Measurements from ENCODE around the gene SSBP3. TPM values are rescaled to one million over a fixed set of nuclear protein-coding genes. Genes with fewer than 3 reads are reported as not detected.

SSBP3 gene
- total RNA-seq, 1 experiment from 2014 or later = 26.5 TPM

DNA sequence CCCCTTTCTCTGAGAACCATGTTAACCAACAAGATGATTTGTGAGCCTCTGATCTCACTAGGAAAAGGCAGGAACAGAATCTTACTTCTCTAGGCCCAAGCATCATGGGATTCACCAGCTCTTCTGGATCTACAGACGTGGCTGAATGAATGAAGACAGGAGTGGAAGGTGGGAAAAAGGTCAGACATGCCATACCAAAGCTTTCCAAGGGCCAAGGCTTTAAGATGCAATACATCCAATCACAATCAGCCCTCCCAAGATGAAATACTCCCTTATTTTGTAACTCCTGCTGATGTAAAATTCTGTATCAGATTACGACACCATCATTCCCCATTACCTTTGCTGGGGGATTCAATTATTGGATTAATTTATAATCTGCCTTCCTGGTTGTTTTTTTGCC, 80.9 kb downstream of the SSBP3 start:
- Histone ChIP-seq H3K4me3 (no peak overlapping the region), H3K27me3 (ENCODE audit: insufficient read depth, low read depth) (no peaks in the 10 kb centered on the region), H3K79me2 (ENCODE audit: low read depth) (no peaks in the 10 kb centered on the region), H3K9me3 (ENCODE audit: insufficient read depth, low read depth) (no peaks in the 10 kb centered on the region), H3K9me2 (ENCODE audit: insufficient read depth) (no peaks in the 10 kb centered on the region), H2AFZ (no peak overlapping the region), H3F3A (ENCODE audit: insufficient read depth, low read depth) (no peaks in the 10 kb centered on the region), H3K4me2 (no peak overlapping the region), H3K27ac (no peak overlapping the region), H3K36me3 (ENCODE audit: low read depth) (no peaks in the 10 kb centered on the region), H3K4me1 (replicated peaks; ENCODE audit: insufficient read depth) (no peaks in the 10 kb centered on the region), H4K20me1 (ENCODE audit: insufficient read depth) (no peaks in the 10 kb centered on the region; the same call in 1 of the 2 replicates)
- DNase-seq = no peak
- intact Hi-C loops (cut with micrococcal nuclease; ENCODE audit: unreplicated experiment) = no loop called here
- ChIA-PET POLR2A (ENCODE audit: unreplicated experiment) (no interaction called here), CTCF (no interaction called here)
- no TSS peak for BruUV-seq (replicated peaks)
- no peak for TF ChIP-seq EZH2 (IDR thresholded peaks at IDR 0.05; ENCODE audit: low read depth)
- TF ChIP-seq, protein P1, sequence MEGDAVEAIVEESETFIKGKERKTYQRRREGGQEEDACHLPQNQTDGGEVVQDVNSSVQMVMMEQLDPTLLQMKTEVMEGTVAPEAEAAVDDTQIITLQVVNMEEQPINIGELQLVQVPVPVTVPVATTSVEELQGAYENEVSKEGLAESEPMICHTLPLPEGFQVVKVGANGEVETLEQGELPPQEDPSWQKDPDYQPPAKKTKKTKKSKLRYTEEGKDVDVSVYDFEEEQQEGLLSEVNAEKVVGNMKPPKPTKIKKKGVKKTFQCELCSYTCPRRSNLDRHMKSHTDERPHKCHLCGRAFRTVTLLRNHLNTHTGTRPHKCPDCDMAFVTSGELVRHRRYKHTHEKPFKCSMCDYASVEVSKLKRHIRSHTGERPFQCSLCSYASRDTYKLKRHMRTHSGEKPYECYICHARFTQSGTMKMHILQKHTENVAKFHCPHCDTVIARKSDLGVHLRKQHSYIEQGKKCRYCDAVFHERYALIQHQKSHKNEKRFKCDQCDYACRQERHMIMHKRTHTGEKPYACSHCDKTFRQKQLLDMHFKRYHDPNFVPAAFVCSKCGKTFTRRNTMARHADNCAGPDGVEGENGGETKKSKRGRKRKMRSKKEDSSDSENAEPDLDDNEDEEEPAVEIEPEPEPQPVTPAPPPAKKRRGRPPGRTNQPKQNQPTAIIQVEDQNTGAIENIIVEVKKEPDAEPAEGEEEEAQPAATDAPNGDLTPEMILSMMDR (conservative IDR thresholded peaks at IDR 0.05) = no peak

DNA sequence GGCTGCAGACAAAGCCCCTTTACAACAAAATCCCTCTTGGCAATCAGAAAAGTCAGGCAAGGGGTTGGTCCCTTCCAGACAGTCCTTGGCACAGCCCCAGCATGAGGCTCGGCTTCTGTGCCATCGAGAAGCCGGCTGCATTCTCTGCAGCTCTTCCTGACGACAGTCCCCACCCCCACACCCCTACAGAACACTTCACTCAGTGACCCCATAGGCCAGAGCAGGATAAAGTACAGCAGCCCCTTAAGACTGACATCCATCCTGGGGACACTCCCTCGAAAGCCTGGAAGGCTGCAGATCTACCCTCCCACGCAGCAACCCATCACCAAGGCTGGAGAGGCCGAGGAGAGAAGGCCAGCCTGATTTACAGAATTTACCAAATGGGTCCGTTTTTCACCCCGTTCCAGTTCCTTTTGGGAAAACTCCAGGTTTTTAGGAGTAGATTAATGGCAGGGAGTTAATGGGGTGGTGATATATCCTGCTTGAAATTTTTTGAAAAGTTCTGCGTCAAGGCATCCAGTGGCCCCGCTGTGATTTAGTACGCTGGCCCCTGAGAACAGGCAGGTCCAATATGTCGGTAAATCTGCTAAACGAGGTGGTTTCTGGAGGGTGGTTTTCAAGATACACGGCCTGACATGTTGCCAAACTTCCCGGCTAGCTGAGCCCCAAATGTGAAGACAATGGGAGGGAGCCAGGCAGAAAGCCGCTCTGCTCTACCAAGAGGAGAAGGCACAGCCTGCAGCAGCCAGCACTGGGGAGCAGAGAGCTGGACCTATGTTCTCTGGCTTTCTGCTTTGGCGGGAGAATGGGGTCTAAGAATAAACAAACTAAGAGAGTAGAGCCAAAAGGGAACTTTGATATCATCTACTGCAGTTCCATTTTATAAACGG, 81.7 kb downstream of the SSBP3 start:
- DNase-seq = no peak
- no peaks in the 10 kb centered on the region for H3K27me3 ChIP-seq (ENCODE audit: insufficient read depth, low read depth)
- H3K36me3 ChIP-seq (ENCODE audit: low read depth) = no peaks in the 10 kb centered on the region
- no peaks in the 10 kb centered on the region for H3K9me2 ChIP-seq (ENCODE audit: insufficient read depth)
- no peaks in the 10 kb centered on the region for H3F3A ChIP-seq (ENCODE audit: insufficient read depth, low read depth)
- ChIA-PET POLR2A (ENCODE audit: unreplicated experiment) (no interaction called here), CTCF (no interaction called here)
- intact Hi-C loops (cut with micrococcal nuclease; ENCODE audit: unreplicated experiment) = loop anchor here (5.0 kb wide), 1 partner anchor 163 kb away; no protein-coding TSS in a partner anchor
- no peak for TF ChIP-seq EZH2 (IDR thresholded peaks at IDR 0.05; ENCODE audit: low read depth)
- TF ChIP-seq, protein P1 (conservative IDR thresholded peaks at IDR 0.05) = no peak
- no TSS peak for BruUV-seq (replicated peaks)
- H3K4me3 ChIP-seq = no peak overlapping the region
- no peak overlapping the region for H3K4me2 ChIP-seq
- H2AFZ ChIP-seq = no peak overlapping the region
- no peaks in the 10 kb centered on the region for H3K9me3 ChIP-seq (ENCODE audit: insufficient read depth, low read depth)
- no peak overlapping the region for H3K27ac ChIP-seq
- no peaks in the 10 kb centered on the region for H3K4me1 ChIP-seq (replicated peaks; ENCODE audit: insufficient read depth)
- H3K79me2 ChIP-seq (ENCODE audit: low read depth) = no peaks in the 10 kb centered on the region
- H4K20me1 ChIP-seq (ENCODE audit: insufficient read depth) = no peaks in the 10 kb centered on the region; the same call in 1 of the 2 replicates

DNA sequence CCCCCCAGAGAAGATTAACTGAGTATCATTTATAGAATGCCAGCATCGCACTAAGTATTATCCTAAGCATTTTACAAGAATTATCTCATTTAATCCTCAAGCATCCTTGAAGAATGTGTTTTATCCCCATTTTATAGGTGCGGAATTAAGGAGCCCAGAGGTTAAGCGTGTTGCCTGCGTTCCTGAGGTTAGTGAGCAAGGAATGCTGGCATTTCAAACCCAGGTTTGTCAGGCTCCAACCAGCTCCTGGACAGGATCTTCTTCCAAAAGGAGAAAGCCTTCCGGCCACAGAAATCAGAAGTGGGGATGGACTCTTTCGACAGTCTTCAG, 82.3 kb downstream of the SSBP3 start:
- H3K4me3 ChIP-seq = no peak overlapping the region
- no peak overlapping the region for H3K27ac ChIP-seq
- no peaks in the 10 kb centered on the region for H3K9me3 ChIP-seq (ENCODE audit: insufficient read depth, low read depth)
- DNase-seq = no peak
- no peaks in the 10 kb centered on the region for H3K36me3 ChIP-seq (ENCODE audit: low read depth)
- BruUV-seq (replicated peaks) = no TSS peak
- POLR2A ChIA-PET (ENCODE audit: unreplicated experiment) = no interaction called here
- H3F3A ChIP-seq (ENCODE audit: insufficient read depth, low read depth) = no peaks in the 10 kb centered on the region
- no peaks in the 10 kb centered on the region; the same call in 1 of the 2 replicates for H4K20me1 ChIP-seq (ENCODE audit: insufficient read depth)
- no peak overlapping the region for H3K4me2 ChIP-seq
- H3K79me2 ChIP-seq (ENCODE audit: low read depth) = no peaks in the 10 kb centered on the region
- intact Hi-C loops (cut with micrococcal nuclease; ENCODE audit: unreplicated experiment) = loop anchor here (5.0 kb wide), 1 partner anchor 163 kb away; no protein-coding TSS in a partner anchor
- H2AFZ ChIP-seq = no peak overlapping the region
- no peaks in the 10 kb centered on the region for H3K4me1 ChIP-seq (replicated peaks; ENCODE audit: insufficient read depth)
- CTCF ChIA-PET = no interaction called here
- TF ChIP-seq, protein P1 (conservative IDR thresholded peaks at IDR 0.05) = no peak
- TF ChIP-seq EZH2 (IDR thresholded peaks at IDR 0.05; ENCODE audit: low read depth) = no peak
- H3K9me2 ChIP-seq (ENCODE audit: insufficient read depth) = no peaks in the 10 kb centered on the region
- H3K27me3 ChIP-seq (ENCODE audit: insufficient read depth, low read depth) = no peaks in the 10 kb centered on the region
